Body of pancreas (tissue), 4 donors: ENCODE data around the gene TMEM225B. TPM values are rescaled to one million over a fixed set of nuclear protein-coding genes. Genes with fewer than 3 reads are reported as not detected.

Experiments used
- ATAC-seq: fragments of 150-250 bp; one replicate; pipeline ENCODE4 v1.9.1; 2016
- DNase-seq, 4 donors: peaks; one replicate each; pipeline ENCODE4 v3.0.0-alpha.2; 2019
- H3K27ac ChIP-seq, 4 donors: fragments of 200-600 bp; sonication (generic); 1 replicate in 3 of 4; 2 replicates in 1 of 4; pipeline versions ENCODE4 v1.5.1 to v1.6.1; 2016 to 2019; ENCODE audit warnings: mild to moderate bottlenecking in 1 of 4, mixed read lengths in 1 of 4, moderate library complexity in 1 of 4
- H3K27me3 ChIP-seq, 2 donors: fragments of 200-600 bp; sonication (generic); one replicate each; pipeline ENCODE4 v1.6.0; 2016; ENCODE audit warnings: mild to moderate bottlenecking in 1 of 2
- H3K36me3 ChIP-seq, 2 donors: fragments of 200-600 bp; sonication (generic); replicated peaks in 1 of 2; 2 replicates each; pipeline ENCODE4 v1.5.1; 2016; ENCODE audit warnings: low read depth in 2 of 2; ENCODE audit not compliant: insufficient read depth in 1 of 2
- H3K4me1 ChIP-seq: fragments of 200-600 bp; sonication (generic); one replicate; pipeline ENCODE4 v1.6.0; 2016
- H3K4me3 ChIP-seq, 2 donors: fragments of 200-600 bp; sonication (generic); 1 replicate in 1 of 2; 2 replicates in 1 of 2; pipeline ENCODE4 v1.5.1; 2016 to 2019
- H3K9me3 ChIP-seq, 3 donors: fragments of 200-600 bp; sonication (generic); 1 replicate in 2 of 3; 2 replicates in 1 of 3; pipeline ENCODE4 v1.5.1; 2016
- CTCF ChIP-seq, 7 experiments: fragments of 450-650 bp in 4 of 7; fragments of 200-600 bp in 3 of 7; sonication (generic) in 3 of 7; IDR thresholded peaks; one replicate each; pipeline ENCODE4 v1.5.1; 2016 to 2019; ENCODE audit warnings: antibody characterized with exemption in 7 of 7
- POLR2A ChIP-seq, 3 donors: fragments of 450-650 bp; IDR thresholded peaks; one replicate each; pipeline ENCODE4 v1.6.1; 2016; ENCODE audit warnings: antibody characterized with exemption in 3 of 3, mild to moderate bottlenecking in 2 of 3
- WGBS, 2 donors: methylation state at CpG; one replicate each; pipeline ENCODE4 v1.1.5; 2017; 5-methylcytosine and 5-hydroxymethylcytosine counted together
- intact Hi-C: fragments of 100-400 bp; cut with DNase I; formaldehyde crosslinking; loops from one replicate; pipeline ENCODE4 v1.15.1; 2023
- total RNA-seq, 2 donors: library from RNA; depleted of rRNA; stranded (reverse); fragments of >200 nt; gene quantifications; one replicate each; pipeline ENCODE4 v1.1.0, GENCODE V29; 2016

TMEM225B gene
- total RNA-seq, 2 donors from 2014 or later = 0.52 TPM; not detected in 1

DNA sequence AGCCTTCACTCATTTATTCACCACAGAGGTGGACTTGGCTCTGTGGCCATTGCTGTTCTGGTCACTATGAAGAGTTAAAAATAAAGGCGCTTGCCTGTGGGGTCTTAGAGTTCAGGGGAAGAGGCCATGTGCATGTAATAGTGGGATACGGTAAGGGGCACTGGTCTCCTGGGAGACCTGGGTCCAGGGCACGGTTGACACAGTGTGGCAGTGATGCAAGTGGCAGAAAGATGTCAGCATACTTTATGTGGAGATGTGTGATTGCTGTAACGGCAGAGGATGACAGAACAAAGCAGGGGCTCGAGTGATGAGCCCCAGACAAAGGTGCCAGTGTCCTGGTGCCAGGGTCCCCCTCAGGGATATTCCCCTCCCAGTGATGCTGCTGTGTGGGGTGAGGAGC is 27.3 kb downstream of the TMEM225B start:
- Histone ChIP-seq H3K4me3 (no peak overlapping the region), H3K27ac (no peak overlapping the region), H3K27me3 (no peaks in the 10 kb centered on the region), H3K4me1 (no peaks in the 10 kb centered on the region), H3K36me3 (peaks cover 0 to 66% of the 10 kb centered on the region in 2 donors), H3K9me3 (no peaks in the 10 kb centered on the region)
- TF ChIP-seq POLR2A (IDR thresholded peaks at IDR 0.05) (no peak), CTCF (IDR thresholded peaks at IDR 0.05) (no peak)
- DNase-seq = no peak
- WGBS, 2 donors = 78 to 85% methylated on average over 5 of the region's 5 CpGs
- ATAC-seq = no peak
- intact Hi-C loops = loop anchor here (5.0 kb wide), 1 partner anchor 212 kb away; no protein-coding TSS in a partner anchor

DNA sequence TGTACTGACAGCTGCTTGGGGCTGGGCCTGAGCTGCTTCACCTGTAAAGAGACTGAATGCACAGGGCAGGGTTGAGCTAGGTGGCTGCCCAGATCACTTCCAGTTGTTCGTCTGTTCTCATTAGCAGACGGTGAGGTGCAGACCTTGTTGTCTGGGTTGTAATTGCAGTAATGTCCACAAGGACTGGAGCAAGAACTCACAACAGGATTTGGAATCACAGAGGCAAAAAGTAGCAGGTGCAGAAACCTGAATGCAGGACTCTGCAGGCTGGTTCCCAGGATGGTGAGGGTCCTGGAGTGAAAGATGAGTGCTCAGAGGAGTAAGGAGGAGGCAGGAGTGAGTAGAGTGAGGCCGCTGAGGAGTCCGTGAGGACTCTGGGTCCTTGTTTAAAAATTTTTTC is 27.9 kb downstream of the TMEM225B start:
- WGBS, 2 donors = 91 to 93% methylated on average over 4 of the region's 4 CpGs
- H3K9me3 ChIP-seq = no peaks in the 10 kb centered on the region
- TF ChIP-seq POLR2A (IDR thresholded peaks at IDR 0.05) = no peak
- TF ChIP-seq CTCF (IDR thresholded peaks at IDR 0.05) = no peak
- H3K27me3 ChIP-seq = no peaks in the 10 kb centered on the region
- H3K27ac ChIP-seq = no peak overlapping the region
- no peaks in the 10 kb centered on the region for H3K4me1 ChIP-seq
- no peak for DNase-seq
- intact Hi-C loops = loop anchor here (5.0 kb wide), 1 partner anchor 211 kb away; no protein-coding TSS in a partner anchor
- H3K4me3 ChIP-seq = no peak overlapping the region
- ATAC-seq = no peak
- peaks cover 0 to 62% of the 10 kb centered on the region in 2 donors for H3K36me3 ChIP-seq

DNA sequence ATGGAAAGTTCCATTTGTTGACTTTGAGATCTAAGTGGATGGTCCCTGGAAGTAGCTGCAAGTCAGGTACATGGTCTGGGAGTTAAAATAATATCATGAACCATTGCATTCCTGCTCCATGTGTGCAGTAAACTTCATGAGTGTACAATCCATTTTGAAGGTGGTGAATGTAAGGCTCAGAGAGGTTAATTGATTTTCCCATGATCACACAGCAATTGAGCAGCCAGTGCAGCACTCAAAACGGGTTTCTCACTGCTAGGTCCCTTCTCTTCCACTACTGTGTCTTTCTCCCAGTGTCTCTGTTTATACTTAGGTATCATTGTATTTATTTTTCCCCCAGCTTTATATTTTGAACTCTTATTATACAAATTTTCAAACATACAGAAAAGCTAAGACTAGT is 28.6 kb downstream of the TMEM225B start:
- ATAC-seq = no peak
- no peak overlapping the region for H3K4me3 ChIP-seq
- TF ChIP-seq POLR2A (IDR thresholded peaks at IDR 0.05) (no peak), CTCF (IDR thresholded peaks at IDR 0.05) (no peak)
- WGBS, 2 donors = 83 to 88% methylated on average over 1 of the region's 1 CpG
- DNase-seq = no peak
- H3K4me1 ChIP-seq = no peaks in the 10 kb centered on the region
- H3K36me3 ChIP-seq = peaks cover 0 to 57% of the 10 kb centered on the region in 2 donors
- no peaks in the 10 kb centered on the region for H3K27me3 ChIP-seq
- H3K27ac ChIP-seq = no peak overlapping the region
- no peaks in the 10 kb centered on the region for H3K9me3 ChIP-seq
- intact Hi-C loops = loop anchor here (5.0 kb wide), 1 partner anchor 211 kb away; no protein-coding TSS in a partner anchor

- TF ChIP-seq POLR2A (IDR thresholded peaks at IDR 0.05) (no peak), CTCF (IDR thresholded peaks at IDR 0.05) (no peak)
- 92 to 94% methylated on average over 11 of the region's 11 CpGs for WGBS, 2 donors
- Histone ChIP-seq H3K9me3 (no peaks in the 10 kb centered on the region), H3K27me3 (no peaks in the 10 kb centered on the region), H3K36me3 (peaks cover 0 to 52% of the 10 kb centered on the region in 2 donors), H3K27ac (no peak overlapping the region), H3K4me1 (no peaks in the 10 kb centered on the region), H3K4me3 (no peak overlapping the region)
- ATAC-seq = no peak
- intact Hi-C loops = loop anchor here (5.0 kb wide), 1 partner anchor 210 kb away; no protein-coding TSS in a partner anchor
- DNase-seq = no peak
Measured at GRCh38 chr7:99627513-99627912, 29.4 kb downstream of the TMEM225B start.
